Astrocyte of the spinal cord (primary cell): ENCODE data around the gene CAPN12.

ENCODE experiments used
- DNase-seq: peaks from one replicate; pipeline ENCODE4 v3.0.0; 2011; ENCODE audit warnings: low read depth, low spot score
- H3K4me3 ChIP-seq: 2 replicates; pipeline ENCODE4 v1.5.1; 2011; ENCODE audit warnings: low read depth, mild to moderate bottlenecking, low read length, moderate library complexity
- in situ Hi-C: cut with HindIII; loops from 2 replicates; pipeline ENCODE4 v1.10.0; 2017; ENCODE audit warnings: low sequenced_read_pairs
- TF ChIP-seq, protein P1 (sequence below): IDR thresholded peaks from 2 replicates; pipeline ENCODE4 v1.5.1; 2012; ENCODE audit warnings: low read depth, mild to moderate bottlenecking, low read length, inconsistent platforms

The CAPN12 gene

DNA sequence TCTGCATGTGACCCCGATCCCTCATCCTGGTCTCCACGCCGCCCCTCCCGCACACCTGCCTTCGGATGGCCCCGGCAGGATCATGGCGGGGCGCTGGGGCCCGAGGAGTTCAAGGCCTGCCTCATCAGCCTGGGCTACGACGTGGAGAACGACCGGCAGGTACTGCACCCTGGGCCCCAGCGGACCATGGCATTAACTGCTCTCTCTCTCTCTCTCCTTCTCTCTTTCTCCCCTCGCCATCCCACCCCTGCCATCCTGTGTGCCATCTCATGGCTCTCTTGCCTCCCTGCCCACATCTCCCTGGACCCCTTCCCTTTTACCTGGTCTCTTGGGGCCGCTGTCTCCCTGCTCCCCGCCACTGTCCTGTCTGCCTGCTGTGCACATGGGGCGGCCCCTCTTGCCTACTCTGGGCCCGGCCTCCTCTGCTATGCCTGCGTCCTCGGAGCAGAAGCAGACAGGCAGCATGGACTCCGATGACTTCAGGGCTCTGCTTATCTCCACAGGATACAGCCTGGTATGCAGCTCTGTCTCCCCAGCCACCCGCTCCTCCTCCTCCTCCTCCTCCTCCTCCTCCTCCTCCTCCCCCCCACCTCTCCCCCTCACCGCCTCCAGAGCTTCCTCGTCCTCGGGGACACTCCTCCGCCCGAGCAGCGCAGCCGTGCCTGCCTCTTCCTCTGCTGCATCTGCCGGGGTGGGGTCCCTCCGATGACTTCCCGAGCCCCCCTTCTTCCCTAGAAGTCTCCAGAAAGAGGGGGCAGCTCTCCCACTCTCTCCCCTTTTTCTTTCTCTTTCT, 16.2 kb downstream of the CAPN12 start:
- peak; percentile 28 for DNase-seq
- in situ Hi-C loops = no loop called here
- TF ChIP-seq, protein P1, sequence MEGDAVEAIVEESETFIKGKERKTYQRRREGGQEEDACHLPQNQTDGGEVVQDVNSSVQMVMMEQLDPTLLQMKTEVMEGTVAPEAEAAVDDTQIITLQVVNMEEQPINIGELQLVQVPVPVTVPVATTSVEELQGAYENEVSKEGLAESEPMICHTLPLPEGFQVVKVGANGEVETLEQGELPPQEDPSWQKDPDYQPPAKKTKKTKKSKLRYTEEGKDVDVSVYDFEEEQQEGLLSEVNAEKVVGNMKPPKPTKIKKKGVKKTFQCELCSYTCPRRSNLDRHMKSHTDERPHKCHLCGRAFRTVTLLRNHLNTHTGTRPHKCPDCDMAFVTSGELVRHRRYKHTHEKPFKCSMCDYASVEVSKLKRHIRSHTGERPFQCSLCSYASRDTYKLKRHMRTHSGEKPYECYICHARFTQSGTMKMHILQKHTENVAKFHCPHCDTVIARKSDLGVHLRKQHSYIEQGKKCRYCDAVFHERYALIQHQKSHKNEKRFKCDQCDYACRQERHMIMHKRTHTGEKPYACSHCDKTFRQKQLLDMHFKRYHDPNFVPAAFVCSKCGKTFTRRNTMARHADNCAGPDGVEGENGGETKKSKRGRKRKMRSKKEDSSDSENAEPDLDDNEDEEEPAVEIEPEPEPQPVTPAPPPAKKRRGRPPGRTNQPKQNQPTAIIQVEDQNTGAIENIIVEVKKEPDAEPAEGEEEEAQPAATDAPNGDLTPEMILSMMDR = no peak
- no peak overlapping the region for H3K4me3 ChIP-seq

DNA sequence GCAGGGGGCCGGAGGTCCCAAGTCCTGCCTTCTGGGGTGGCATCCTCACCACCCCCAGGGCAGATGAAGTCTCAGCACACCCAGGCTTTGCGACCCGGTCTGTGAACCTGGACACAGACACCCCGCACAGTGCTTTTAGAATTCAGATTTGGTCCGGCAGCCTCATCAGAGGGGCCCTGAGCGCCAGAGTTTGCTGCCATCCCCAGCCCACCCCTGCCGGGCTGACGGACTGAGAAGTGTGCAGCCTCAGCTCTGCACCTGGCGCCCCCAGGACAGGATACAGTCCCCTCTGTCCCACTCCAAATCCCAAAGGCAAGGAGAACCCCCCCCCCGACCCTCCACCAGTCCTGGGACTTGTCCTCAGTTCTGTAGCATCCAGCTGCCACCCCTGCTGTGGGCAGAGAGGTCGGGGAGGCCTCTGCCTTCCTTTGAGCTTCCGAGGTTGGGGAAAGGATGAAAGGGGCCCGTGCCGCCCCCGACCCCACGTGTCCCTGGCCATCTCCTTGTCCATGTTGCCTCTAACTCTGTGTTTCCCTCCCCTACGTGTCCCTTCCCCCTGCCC, 16.9 kb downstream of the CAPN12 start:
- in situ Hi-C loops = no loop called here
- no peak overlapping the region for H3K4me3 ChIP-seq
- no peak for DNase-seq
- TF ChIP-seq, protein P1 = no peak

DNA sequence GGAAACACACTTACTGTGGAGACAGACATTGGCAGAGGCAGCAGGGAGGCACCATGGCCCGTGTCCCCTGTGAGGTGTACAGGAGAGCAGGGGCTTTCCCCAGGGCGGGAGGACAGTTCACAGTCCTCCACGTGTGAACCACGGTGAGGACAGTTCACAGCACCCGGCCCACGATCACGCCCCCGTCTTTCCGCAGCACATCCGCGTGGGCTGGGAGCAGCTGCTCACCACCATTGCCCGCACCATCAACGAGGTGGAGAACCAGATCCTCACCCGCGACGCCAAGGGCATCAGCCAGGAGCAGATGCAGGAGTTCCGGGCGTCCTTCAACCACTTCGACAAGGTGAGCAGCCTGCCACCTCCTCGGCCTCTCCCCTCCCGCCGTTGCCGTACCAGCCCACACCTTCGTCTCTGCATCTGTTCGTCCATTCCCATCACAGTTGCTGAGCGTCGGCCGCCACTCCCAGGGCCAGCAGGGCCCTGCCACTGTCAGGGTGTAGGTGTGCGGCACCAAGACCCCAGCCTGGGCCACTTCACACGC, 17.4 kb downstream of the CAPN12 start:
- no peak for DNase-seq
- H3K4me3 ChIP-seq = no peak overlapping the region
- TF ChIP-seq, protein P1 = no peak
- in situ Hi-C loops = no loop called here

DNA sequence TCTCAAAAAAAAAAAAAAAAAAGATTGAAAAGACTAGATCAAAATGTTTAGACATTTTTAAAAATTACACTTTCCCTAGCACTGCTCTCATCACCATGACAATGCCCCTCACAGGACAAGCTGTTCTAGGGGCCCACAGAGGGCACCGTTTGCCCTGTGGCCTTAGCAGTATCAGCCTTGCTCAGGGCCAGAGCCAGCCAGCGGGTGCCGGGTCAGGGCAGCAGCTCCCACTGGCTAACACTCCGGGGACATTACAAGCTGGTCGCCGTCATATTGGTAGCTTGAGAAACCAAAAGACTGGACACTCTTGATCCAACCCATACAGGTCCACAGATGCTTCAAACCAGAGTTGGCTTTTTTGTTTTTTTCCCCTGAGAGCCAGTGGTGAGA, 18.0 kb downstream of the CAPN12 start:
- no peak for DNase-seq

DNA sequence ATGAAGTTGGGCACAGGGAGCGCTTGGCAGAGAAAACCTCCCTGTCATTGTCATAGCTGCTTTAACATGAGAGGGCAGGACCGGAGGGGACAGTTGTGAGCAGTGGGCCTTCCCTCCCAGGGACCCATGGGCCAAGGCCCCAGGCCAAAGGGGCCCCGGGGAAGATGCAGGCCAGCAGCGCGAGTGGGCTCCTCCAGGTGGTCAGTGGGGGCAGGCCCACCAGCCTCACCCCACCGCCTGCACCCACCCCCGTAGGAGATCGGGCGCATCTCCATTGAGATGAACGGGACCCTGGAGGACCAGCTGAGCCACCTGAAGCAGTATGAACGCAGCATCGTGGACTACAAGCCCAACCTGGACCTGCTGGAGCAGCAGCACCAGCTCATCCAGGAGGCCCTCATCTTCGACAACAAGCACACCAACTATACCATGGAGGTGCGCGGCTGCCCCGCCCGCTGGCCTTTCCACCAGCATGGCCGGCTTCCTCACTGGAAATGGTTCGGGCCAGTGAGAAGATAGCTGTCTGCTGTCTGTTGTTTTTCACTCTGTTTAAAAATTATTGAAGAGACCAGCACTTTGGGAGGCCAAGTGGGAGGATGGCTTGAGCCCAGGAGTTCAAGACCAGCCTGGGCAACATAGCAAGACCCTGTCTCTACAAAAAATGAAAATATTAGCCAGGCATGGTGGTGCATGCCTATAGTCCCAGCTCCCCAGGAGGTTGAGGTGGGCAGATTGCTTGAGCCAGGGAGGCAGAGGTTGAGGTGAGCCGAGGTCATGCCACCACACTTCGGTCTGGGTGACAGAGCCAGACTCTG, 18.6 kb downstream of the CAPN12 start:
- in situ Hi-C loops = no loop called here
- H3K4me3 ChIP-seq = no peak overlapping the region
- no peak for DNase-seq
- TF ChIP-seq, protein P1 = no peak

More for the DNA sequence above, 18.0 kb downstream of the CAPN12 start:
- H3K4me3 ChIP-seq = no peak overlapping the region
- TF ChIP-seq, protein P1 = no peak
- in situ Hi-C loops = no loop called here
